ENCODE results near the gene MIS18A. TPM values are rescaled to one million over a fixed set of nuclear protein-coding genes. Genes with fewer than 3 reads are reported as not detected.
"Not testable (repeated sequence)": the region's sequence is repeated elsewhere in the genome, so short reads cannot be mapped to it uniquely, and the experiment has no call there.

MIS18A gene
- total RNA-seq, 2 donors from 2014 or later, result 2.3 to 2.5 TPM

DNA sequence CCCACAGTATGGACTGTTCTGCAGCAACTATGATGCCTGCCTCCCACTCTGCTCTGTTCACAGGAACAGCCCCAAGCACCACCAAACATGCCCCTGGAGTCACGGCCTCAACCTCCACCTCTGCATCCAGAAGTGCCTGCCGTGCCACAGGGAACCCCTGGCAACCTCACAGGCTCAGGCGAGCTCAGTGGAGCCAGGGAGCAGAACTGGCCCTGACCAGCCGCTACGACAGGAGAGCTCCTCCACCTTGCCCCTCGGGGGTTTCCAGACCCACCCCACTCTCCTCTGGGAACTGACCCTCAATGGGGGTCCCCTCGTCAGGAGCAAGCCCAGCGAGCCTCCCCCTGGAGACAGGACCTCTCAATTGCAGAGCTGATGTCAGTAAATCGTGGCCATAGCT is 32.8 kb upstream of the MIS18A start:
- TF ChIP-seq CTCF (IDR thresholded peaks at IDR 0.05), result no peak
- no peak overlapping the region for H3K4me3 ChIP-seq
- no peak overlapping the region for H3K27ac ChIP-seq
- peak; percentile 42 for DNase-seq (ENCODE audit: low spot score)
- no peaks in the 10 kb centered on the region for H3K9me3 ChIP-seq
- peaks cover 26% of the 10 kb centered on the region for H3K36me3 ChIP-seq
- no peaks in the 10 kb centered on the region for H3K4me1 ChIP-seq
- H3K27me3 ChIP-seq, result no peaks in the 10 kb centered on the region

DNA sequence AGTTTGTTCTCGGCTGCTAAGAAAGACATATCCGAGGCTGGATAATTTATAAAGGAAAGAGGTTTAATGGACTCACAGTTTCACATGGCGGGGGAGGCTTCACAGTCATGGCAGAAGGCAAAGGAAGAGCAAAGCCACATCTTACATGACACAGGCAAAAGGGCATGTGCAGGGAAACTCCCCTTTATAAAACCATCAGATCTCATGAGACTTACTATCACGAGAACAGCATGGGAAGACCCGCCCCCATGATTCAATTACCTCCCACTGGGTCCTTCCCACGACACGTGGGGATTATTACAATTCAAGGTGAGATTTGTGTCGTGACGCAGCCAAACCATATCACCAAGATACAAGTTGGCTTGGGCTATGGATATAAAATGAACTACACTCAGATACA is 32.1 kb upstream of the MIS18A start:
- peaks cover 19% of the 10 kb centered on the region for H3K36me3 ChIP-seq
- DNase-seq (ENCODE audit: low spot score); H3K27me3 ChIP-seq; H3K9me3 ChIP-seq; H3K4me3 ChIP-seq; H3K4me1 ChIP-seq; H3K27ac ChIP-seq: not testable (repeated sequence)

GRCh38 chr21:32309906-32310460 is 31.1 kb upstream of the MIS18A start:
- Histone ChIP-seq H3K4me3 (no peak overlapping the region), H3K36me3 (peaks cover 11% of the 10 kb centered on the region), H3K27ac (no peak overlapping the region), H3K4me1 (no peaks in the 10 kb centered on the region), H3K27me3 (no peaks in the 10 kb centered on the region), H3K9me3 (no peaks in the 10 kb centered on the region)
- peak; percentile 36 for DNase-seq (ENCODE audit: low spot score)
- no peak for TF ChIP-seq CTCF (IDR thresholded peaks at IDR 0.05)

DNA sequence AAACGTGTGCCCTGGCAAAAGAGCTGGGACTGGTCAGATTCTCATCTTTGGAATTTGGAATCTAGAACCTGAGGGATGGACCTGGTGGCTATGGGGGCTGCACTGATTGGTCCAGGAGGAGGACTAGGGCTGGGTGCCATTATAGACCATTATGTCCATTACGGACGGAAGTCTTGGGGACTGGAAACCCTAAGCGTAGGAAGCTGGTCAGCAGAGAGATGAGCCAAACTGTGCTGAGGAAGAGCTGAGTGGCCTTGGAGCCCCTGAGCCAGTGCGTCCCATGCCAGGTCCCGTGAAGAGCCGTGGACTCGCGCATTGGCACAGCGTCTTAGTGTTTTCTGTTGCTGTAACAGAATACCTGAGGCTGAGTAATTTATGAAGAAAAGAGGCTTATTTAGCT is 29.8 kb upstream of the MIS18A start:
- Histone ChIP-seq H3K36me3 (peaks cover 11% of the 10 kb centered on the region), H3K9me3 (no peaks in the 10 kb centered on the region), H3K27me3 (no peaks in the 10 kb centered on the region), H3K4me1 (no peaks in the 10 kb centered on the region), H3K27ac (no peak overlapping the region), H3K4me3 (no peak overlapping the region)
- DNase-seq (ENCODE audit: low spot score), result peak; percentile 50
- no peak for TF ChIP-seq CTCF (IDR thresholded peaks at IDR 0.05)

- peak; percentile 13 for DNase-seq (ENCODE audit: low spot score)
- no peaks in the 10 kb centered on the region for H3K27me3 ChIP-seq
- no peaks in the 10 kb centered on the region for H3K9me3 ChIP-seq
- H3K4me3 ChIP-seq, result no peak overlapping the region
- H3K4me1 ChIP-seq, result no peaks in the 10 kb centered on the region
- peaks cover 2% of the 10 kb centered on the region for H3K36me3 ChIP-seq
- H3K27ac ChIP-seq, result no peak overlapping the region
- TF ChIP-seq CTCF (IDR thresholded peaks at IDR 0.05), result no peak
Measured at GRCh38 chr21:32307706-32308105, 28.9 kb upstream of the MIS18A start.

- Histone ChIP-seq H3K36me3 (no peaks in the 10 kb centered on the region), H3K27ac (no peak overlapping the region), H3K9me3 (no peaks in the 10 kb centered on the region), H3K27me3 (no peaks in the 10 kb centered on the region), H3K4me3 (no peak overlapping the region), H3K4me1 (no peaks in the 10 kb centered on the region)
- peak; percentile 28 for DNase-seq (ENCODE audit: low spot score)
- peak in 1 of 2 donors; percentile 50 for TF ChIP-seq CTCF (IDR thresholded peaks at IDR 0.05)
Measured at GRCh38 chr21:32306021-32306780, 27.4 kb upstream of the MIS18A start.

All from right atrium auricular region (tissue), 2 donors.